Testis (tissue), 5 donors: ENCODE measurements around the gene ABL2. TPM values are rescaled to one million over a fixed set of nuclear protein-coding genes. Genes with fewer than 3 reads are reported as not detected.
A peak's percentile ranks its signal among the peaks of the same experiment; 100 is the strongest.
"Not testable (repeated sequence)": the region's sequence is repeated elsewhere in the genome, so short reads cannot be mapped to it uniquely, and the experiment has no call there.

Source experiments
- DNase-seq: peaks from one replicate; pipeline ENCODE4 v3.0.0-alpha.2; 2019
- H3K27ac ChIP-seq, 2 donors: fragments of 200-600 bp; sonication (generic); one replicate each; pipeline ENCODE4 v1.5.1; 2019
- H3K27me3 ChIP-seq: fragments of 200-600 bp; sonication (generic); one replicate; pipeline ENCODE4 v1.5.1; 2019
- H3K36me3 ChIP-seq: fragments of 200-600 bp; sonication (generic); one replicate; pipeline ENCODE4 v1.5.1; 2017; ENCODE audit warnings: low read depth; ENCODE audit errors: missing control alignments
- H3K4me1 ChIP-seq: fragments of 200-600 bp; sonication (generic); one replicate; pipeline ENCODE4 v1.5.1; 2019
- H3K4me3 ChIP-seq, 2 donors: fragments of 200-600 bp; sonication (generic); one replicate each; pipeline ENCODE4 v1.5.1; 2017 to 2019
- H3K9me3 ChIP-seq: fragments of 200-600 bp; sonication (generic); one replicate; pipeline ENCODE4 v1.5.1; 2017
- CTCF ChIP-seq, 3 experiments: fragments of 450-650 bp in 2 of 3; fragments of 200-600 bp in 1 of 3; sonication (generic) in 1 of 3; IDR thresholded peaks; one replicate each; pipeline ENCODE4 v1.5.1; 2016 to 2019; ENCODE audit warnings: antibody characterized with exemption in 3 of 3, mild to moderate bottlenecking in 2 of 3, moderate library complexity in 1 of 3
- POLR2A ChIP-seq: fragments of 450-650 bp; IDR thresholded peaks from one replicate; pipeline ENCODE4 v1.6.1; 2017; ENCODE audit warnings: antibody characterized with exemption, mild to moderate bottlenecking, moderate library complexity
- WGBS, 2 donors: methylation state at CpG; one replicate each; pipeline ENCODE4 v1.1.5; 2018; 5-methylcytosine and 5-hydroxymethylcytosine counted together
- intact Hi-C: fragments of 100-400 bp; cut with DNase I; formaldehyde crosslinking; loops from one replicate; pipeline ENCODE4 v1.15.1; 2023; ENCODE audit warnings: low total_unique reads
- long read RNA-seq, 2 donors: transcript quantifications; one replicate each; lab custom pipeline, GENCODE V29; 2026
- polyA plus RNA-seq: library from polyadenylated mRNA; stranded (reverse); fragments of 350-450 nt; fragmentation: Illumina TruSeq; extraction: RNeasy Lipid Tissue Mini Kit (QIAGEN cat#74804); gene quantifications from one replicate; pipeline ENCODE4 v1.2.3, GENCODE V29; 2014; ENCODE audit warnings: low read depth, low replicate concordance; ENCODE audit not compliant: insufficient read depth
- total RNA-seq, 2 donors: library from RNA; depleted of rRNA; stranded (reverse); fragments of >200 nt; gene quantifications; one replicate each; pipeline ENCODE4 v1.2.3, GENCODE V29; 2016

ABL2 gene
- total RNA-seq (10 to 100 TPM; 21.9 to 22.9 TPM), polyA plus RNA-seq (12.4 TPM)
- long read RNA-seq, donor 1: 0 reads
- long read RNA-seq, donor 2: 0 reads

GRCh38 chr1:179229214-179230140 lies at the start of gene ABL2:
TSS of gene ABL2 (minus strand) at chr1:179229677. CDS start at chr1:179229397, 280 bp downstream.
- WGBS, 2 donors: 0 to 1% methylated on average over 33 to 53 of the region's 94 CpGs
- peaks cover 9% of the 10 kb centered on the region for H3K4me1 ChIP-seq
- intact Hi-C loops: no loop called here
- no peaks in the 10 kb centered on the region for H3K36me3 ChIP-seq
- peak within 1 kb of the TSS; percentile 84 to 99 for H3K4me3 ChIP-seq
- no peaks in the 10 kb centered on the region for H3K27me3 ChIP-seq
- peak within 1 kb of the TSS; percentile 60 to 92 for H3K27ac ChIP-seq
- TF ChIP-seq POLR2A: no peak
- TF ChIP-seq CTCF (IDR thresholded peaks at IDR 0.05): no peak
- DNase-seq: peak; percentile 54
- no peaks in the 10 kb centered on the region for H3K9me3 ChIP-seq

- intact Hi-C loops: no loop called here
- no peaks in the 10 kb centered on the region for H3K9me3 ChIP-seq
- no peak for DNase-seq
- 92 to 95% methylated on average over 5 of the region's 5 CpGs for WGBS, 2 donors
- no peaks in the 10 kb centered on the region for H3K36me3 ChIP-seq
- H3K27me3 ChIP-seq: no peaks in the 10 kb centered on the region
- H3K4me1 ChIP-seq: no peaks in the 10 kb centered on the region
- TF ChIP-seq CTCF (IDR thresholded peaks at IDR 0.05): no peak
- TF ChIP-seq POLR2A: no peak
- H3K27ac ChIP-seq: no peak overlapping the region
- no peak overlapping the region for H3K4me3 ChIP-seq
Observed at GRCh38 chr1:179278920-179279319, 49.4 kb upstream of the ABL2 start.

- WGBS, 2 donors: 86 to 88% methylated on average over 5 of the region's 5 CpGs
- H3K4me3 ChIP-seq: not testable (repeated sequence)
Observed at GRCh38 chr1:179274424-179274823, 44.9 kb upstream of the ABL2 start.

GRCh38 chr1:179269071-179269470 lies 39.6 kb upstream of the ABL2 start:
- TF ChIP-seq POLR2A: no peak
- TF ChIP-seq CTCF (IDR thresholded peaks at IDR 0.05): no peak
- DNase-seq: no peak
- H3K27ac ChIP-seq: no peak overlapping the region
- no peaks in the 10 kb centered on the region for H3K4me1 ChIP-seq
- intact Hi-C loops: no loop called here
- no peak overlapping the region for H3K4me3 ChIP-seq
- no peaks in the 10 kb centered on the region for H3K27me3 ChIP-seq
- no peaks in the 10 kb centered on the region for H3K36me3 ChIP-seq
- no peaks in the 10 kb centered on the region for H3K9me3 ChIP-seq

More at GRCh38 chr1:179274424-179274823, 44.9 kb upstream of the ABL2 start:
- H3K9me3 ChIP-seq, H3K27me3 ChIP-seq, H3K27ac ChIP-seq, H3K36me3 ChIP-seq, DNase-seq, H3K4me1 ChIP-seq, intact Hi-C loops: not testable (repeated sequence)

- TF ChIP-seq POLR2A (no peak), CTCF (IDR thresholded peaks at IDR 0.05) (no peak)
- DNase-seq: no peak
- no peaks in the 10 kb centered on the region for H3K9me3 ChIP-seq
- no peak overlapping the region for H3K4me3 ChIP-seq
- WGBS, 2 donors: 64 to 77% methylated on average over 3 of the region's 3 CpGs
- H3K27ac ChIP-seq: no peak overlapping the region
- no peaks in the 10 kb centered on the region for H3K4me1 ChIP-seq
- no peaks in the 10 kb centered on the region for H3K27me3 ChIP-seq
- H3K36me3 ChIP-seq: no peaks in the 10 kb centered on the region
- intact Hi-C loops: no loop called here
Observed at GRCh38 chr1:179264507-179264906, 35.0 kb upstream of the ABL2 start.
